ENCODE results near the gene P4HA2.

P4HA2 gene

DNA sequence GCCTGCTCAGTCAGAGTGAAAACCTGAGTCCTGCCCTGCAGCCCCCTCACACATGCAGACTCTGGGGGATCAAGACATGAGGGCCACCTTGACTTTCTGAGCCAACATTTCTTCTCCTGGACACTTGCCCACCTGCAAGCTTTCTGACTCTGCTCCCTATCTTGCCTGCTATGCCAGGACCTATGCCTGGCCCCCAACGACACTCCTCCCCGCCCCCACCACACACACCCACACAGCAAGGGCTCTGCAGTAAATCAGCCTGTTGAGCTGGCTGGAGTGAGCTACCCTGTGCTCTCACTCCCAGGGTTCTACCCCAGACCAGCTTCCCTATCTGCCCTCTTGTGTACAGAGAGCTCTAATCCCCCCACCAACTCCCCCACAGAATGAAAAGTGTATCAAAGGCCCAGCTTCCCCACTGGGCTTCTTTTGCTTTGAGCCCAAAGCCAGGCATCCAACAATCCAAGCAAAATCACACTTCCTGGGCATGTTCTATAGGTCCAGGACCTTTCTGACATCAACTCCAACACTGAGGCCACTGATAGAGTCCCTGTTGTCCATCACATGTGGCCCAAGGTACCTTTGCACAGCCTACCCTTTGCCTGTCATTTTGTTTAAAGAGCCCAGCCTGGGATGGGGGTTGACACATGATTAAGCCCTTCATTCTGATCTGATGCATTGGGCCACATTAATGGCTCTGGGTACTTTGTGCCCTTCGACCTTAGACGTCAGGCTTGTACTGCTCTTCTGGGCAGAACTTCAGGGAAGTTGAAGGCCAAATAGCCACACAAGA, 37.1 kb upstream of the P4HA2 start:
- no peak for DNase-seq

- DNase-seq: no peak
Measured at GRCh38 chr5:132263548-132264261, 36.1 kb upstream of the P4HA2 start.

- no peak for DNase-seq
Measured at GRCh38 chr5:132262882-132263547, 35.4 kb upstream of the P4HA2 start.

GRCh38 chr5:132261881-132262845, 34.5 kb upstream of the P4HA2 start:
- DNase-seq: no peak

- no peak for DNase-seq
Measured at GRCh38 chr5:132260714-132261551, 33.3 kb upstream of the P4HA2 start.

GRCh38 chr5:132260051-132260450, 32.4 kb upstream of the P4HA2 start:
- DNase-seq: no peak

DNA sequence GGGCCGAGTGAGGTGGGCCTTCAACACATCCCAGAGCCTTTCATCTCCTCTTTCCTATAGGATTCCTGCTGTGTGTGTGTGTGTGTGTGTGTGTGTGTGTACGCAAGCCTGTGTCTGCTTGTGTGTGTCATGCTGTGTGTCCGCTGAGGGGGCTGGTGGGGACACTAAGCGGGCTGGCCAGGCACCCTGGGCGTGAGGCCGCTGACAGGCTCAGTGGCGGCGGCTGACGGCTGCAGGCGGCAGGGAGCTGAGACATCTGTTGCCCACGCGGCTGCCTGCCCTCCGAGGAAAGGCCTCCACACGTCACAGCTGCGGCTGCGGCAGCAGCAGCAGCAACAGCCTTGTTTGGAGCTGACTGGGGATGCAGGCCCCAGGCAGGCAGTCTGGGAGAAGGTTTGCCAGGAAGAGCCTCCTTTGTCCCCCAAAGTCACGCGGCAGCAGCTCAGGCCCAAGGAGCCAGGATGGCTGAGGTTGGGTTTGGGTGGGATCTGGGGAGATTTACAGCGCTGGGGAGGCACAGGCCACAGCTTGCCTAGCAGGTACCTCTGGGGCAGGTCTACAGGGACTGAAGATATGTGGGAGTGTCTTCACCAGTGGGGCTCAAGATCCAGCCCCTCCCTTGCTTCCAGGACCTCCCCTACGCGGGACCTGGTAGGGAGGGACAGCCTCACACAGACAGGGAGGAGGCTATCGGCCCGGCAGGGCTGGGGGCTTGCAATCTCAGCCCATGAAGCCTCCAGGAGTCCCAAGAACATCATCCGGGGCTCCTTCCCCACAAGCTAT, 31.6 kb upstream of the P4HA2 start:
- DNase-seq: no peak

GRCh38 chr5:132258102-132259068, 30.7 kb upstream of the P4HA2 start:
- no peak for DNase-seq

DNA sequence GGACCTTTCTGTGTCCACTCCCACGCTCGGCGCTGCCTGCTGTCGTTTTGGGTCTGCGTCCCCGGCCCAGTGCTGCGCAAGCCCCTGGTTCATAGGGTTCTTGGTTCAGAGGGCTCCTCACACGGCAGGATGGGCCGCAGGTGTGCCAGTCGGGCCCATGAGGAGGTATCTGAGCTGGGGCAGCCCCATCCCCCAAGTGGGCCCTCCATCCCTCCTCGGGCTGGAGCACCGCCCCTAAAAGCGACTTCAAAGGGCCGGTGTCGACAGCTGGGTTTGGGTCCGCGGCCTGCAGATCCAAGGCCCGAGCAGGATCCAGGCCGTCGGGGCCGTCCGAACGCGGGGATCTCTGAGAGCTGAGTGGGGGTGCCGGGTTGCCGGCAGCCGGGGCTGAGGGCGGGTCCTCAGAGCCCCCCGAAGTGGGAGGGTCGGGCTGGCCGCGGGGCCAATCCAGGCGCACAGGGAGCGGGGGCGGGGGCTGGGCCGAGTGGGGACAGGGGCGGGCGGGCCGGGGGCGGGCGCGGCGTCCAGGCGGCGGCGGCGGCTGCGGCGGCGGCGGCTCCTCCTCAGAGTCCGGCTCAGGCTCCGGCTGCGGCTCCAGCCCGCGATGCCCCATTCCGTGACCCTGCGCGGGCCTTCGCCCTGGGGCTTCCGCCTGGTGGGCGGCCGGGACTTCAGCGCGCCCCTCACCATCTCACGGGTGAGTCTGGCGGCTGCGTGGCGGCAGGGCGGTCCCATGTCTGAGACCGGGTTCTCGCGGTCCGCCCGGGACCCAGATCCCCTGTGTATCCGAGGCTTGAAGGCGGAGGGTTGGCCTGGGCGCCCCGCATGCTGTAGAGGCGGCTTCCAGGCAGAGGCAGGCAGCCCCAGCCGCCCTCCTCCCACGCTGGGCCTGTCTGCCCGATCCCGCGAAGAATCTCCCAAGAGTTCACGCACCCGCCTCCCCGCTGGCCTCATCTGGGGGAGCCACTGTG, 29.8 kb upstream of the P4HA2 start, which contains the start of gene PDLIM4:
TSS of gene PDLIM4 (plus strand) at position 566 of the 971 bp plus-strand sequence. CDS start at position 605, 39 bp downstream.
- DNase-seq: no peak

DNA sequence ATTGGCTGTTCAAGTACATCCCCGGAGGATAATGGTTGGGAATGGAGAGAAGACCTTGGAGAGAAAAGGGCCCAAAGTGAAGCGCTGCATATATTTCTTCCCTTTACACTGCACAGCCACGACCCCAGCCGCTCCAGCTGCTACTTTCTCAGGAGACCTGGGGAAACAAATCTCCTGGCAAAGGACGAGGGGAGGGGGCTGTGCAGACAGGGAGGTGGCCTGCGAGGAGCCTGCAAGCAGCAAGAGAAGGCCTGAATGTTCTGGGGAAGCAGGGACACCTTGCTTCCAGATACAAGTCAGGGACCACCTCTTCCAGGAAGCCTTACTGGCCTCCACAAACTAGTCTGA, 29.1 kb upstream of the P4HA2 start:
- no peak for DNase-seq

DNA sequence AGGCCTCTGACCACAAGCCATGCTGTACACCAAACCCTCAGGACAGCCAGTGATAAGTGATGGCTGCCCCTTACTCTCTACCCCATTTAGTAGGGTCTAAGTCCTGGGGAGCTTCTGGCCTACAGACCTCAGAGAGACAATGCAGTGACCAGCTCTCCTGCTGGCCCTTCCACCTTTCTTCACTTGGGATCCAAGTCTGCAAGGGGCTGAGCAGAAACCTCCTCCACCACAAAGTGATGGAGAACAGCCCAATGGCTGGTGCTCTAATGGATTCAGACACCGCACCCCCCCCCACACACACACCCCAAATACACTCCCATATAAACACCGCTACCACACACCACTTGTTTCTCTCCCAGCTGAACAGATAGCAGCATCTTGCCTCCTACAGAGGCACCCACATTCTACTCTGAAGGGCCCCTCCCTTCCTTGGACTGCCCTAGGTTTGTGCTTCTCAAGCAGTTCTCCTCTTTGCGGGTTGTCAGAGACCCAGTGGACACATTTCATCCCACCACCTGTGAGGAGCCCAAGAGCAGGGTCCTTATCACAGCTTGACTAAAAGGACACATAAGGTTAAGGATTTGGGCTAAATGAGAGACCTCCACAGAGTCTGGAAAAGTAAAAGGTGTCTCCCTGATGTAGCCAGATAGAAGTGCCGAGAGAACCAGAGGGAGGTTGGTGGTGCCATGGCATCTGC, 28.6 kb upstream of the P4HA2 start:
- DNase-seq: no peak

DNA sequence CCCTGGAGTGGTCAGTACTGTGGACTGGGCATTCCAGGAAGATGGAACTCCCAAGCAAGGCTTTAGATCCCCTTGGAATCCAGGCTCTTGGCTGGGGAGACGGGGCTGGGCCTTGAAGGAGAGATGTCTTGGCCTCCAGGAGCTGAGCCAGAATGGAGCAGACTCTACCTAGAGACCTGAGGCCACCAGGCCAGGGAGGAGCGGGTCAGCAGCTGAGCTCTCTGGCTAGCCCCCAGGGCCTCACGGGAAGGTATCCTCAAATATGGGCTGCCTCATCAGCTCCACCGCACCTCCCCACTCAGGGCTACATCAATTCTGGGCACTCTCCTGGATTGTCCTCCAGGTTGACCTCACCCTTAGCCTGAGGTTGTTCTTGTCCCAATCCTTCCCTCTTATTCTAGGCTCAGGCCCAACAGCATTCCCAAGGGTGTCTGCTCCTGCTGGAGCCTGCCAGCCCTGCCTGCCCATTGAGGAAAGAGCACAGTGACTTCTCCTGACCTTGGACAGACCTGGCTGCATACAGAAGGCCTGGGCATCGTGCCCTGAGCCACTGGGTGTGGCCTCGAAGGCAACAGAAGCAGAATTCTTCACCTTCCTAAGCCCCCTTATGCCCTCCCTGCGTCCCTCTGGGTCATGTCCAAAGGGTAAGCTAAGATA, 26.8 kb upstream of the P4HA2 start:
- no peak for DNase-seq

DNA sequence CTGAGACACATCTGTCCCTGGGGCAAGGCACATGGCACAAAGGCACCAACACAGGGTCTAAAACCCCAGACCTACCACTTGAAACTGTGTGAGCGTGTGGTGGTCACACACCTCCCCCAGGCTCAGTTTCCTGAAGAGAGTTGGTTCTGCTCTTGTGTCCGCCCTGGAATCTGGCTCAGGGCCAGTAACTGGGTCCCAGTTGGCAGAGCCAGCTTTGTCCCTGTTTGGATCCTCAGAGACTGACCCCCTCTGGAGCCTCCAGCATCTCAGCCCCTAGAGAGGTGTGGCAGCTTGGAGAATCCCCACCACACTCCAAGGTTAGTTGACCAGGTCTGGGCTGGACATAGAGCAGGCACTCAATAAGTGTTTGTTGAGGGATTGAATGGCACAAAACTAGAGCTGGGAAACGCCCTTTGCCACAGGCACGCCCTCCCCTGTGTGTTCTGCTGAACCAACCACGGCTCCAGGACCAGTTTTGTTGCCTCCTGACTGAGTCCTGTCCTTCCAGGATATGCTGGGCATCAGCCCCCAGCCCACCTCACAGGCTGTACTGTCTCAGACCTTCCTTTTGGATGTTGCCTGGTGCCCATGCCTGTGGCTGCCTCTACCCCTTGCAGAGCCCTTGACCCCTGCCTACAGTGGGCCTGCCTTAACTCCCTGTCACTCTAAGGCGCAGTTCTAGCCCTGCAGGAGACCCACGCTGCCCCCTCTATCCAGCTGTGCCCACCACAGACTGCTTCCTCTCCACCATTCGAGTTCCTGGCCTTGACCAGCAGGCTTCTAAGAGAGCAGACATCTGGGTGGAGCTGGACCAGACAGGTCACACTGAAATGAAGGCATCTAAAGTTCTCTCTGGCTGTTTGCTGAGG, 26.0 kb upstream of the P4HA2 start:
- DNase-seq: no peak

DNA sequence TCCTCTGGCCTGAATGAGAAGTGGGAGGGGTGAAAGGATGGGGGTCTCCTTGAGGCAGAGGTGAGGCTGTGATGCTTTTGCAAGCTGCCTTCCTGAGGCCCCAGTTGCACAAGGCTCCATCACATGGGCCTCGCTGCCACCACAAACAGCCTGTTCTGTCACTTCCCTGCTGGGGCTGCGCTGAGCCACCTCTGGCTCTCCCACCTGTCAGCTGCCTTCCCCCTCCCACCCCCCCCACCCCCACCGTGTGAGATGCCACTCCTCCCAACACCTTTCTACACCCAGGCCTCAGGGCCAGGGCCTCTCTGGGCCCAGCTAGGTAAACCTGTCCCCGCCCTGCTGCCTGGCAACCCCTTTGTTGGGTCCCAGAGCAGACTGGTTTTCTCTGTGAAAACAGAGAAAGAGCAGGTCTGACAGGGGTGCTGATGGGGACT, 25.4 kb upstream of the P4HA2 start:
- no peak for DNase-seq

GRCh38 chr5:132251220-132251725, 23.6 kb upstream of the P4HA2 start:
- no peak for DNase-seq

- no peak for DNase-seq
Measured at GRCh38 chr5:132250547-132250946, 22.9 kb upstream of the P4HA2 start.

All from T-helper 1 cell (primary cell).